Airway epithelial cell (primary cell): ENCODE results near the gene LINC01488. TPM values are rescaled to one million over a fixed set of nuclear protein-coding genes. Genes with fewer than 3 reads are reported as not detected.

Experiments used
- total RNA-seq: library from RNA; depleted of rRNA; stranded (reverse); fragments of >200 nt; gene quantifications from 2 replicates; pipeline ENCODE4 v1.2.3, GENCODE V29; 2015

LINC01488 gene
- not detected in 2 replicates for total RNA-seq

DNA sequence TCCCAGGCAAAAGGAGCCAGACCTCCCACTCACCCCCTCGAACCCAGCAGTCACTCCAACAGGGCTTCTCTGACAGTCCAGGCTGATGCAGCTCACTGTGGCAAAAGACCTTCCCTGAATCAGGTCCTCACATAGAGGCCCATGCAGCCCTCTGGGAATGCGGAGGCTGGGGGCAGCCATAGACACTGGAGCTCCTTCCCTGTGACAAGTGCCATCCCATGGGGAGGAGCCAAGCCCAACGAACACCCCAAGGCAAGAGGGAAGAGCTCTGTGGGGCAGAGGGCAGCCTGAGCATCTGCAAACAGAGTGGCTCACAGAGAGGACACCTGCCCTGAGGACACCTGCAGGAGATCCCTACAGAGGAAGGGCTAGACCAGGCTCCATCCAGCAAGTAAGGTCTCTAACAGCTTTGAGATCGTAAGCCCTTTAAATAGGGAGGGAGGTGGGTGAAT, at the start of gene LINC01488:
Gene LINC01488 (plus strand): TSS at position 271 of the 452 bp plus-strand sequence.

Other genes starting within 250 kb of the LINC01488 start
- gene MYEOV, start 187.5 kb upstream of the LINC01488 start, total RNA-seq, result 0.78 and 1.7 TPM in 2 replicates
- 225 and 258 TPM in 2 replicates for gene CCND1, start 159.5 kb downstream of the LINC01488 start, total RNA-seq
- gene LTO1, start 193.7 kb downstream of the LINC01488 start, total RNA-seq, result 11.4 and 16.4 TPM in 2 replicates
- not detected in 2 replicates for gene FGF19, start 222.4 kb downstream of the LINC01488 start, total RNA-seq